SK-N-SH (cell line): ENCODE results near the gene NEK10. TPM values are rescaled to one million over a fixed set of nuclear protein-coding genes. Genes with fewer than 3 reads are reported as not detected.

Experiments
- CTCF ChIA-PET: fragments of 300-600, 350-600 bp; formaldehyde crosslinking; extraction: SDS; loops from one replicate; lab custom pipeline; 2021; lab: Yijun Ruan, JAX
- POLR2A ChIA-PET: fragments of 350-600 bp; sonication (Branson Sonifier 250); formaldehyde crosslinking; extraction: SDS; loops from one replicate; lab custom pipeline; 2020; ENCODE audit warnings: antibody characterized with exemption, inconsistent platforms; lab: Yijun Ruan, JAX
- DNase-seq: peaks from one replicate; pipeline ENCODE4 v3.0.0; 2012
- H2AFZ ChIP-seq: fragments of 200-600 bp; sonication (generic); 2 replicates; pipeline ENCODE4 v1.8.1; 2016; ENCODE audit warnings: antibody characterized with exemption, mild to moderate bottlenecking, low read depth
- H3F3A ChIP-seq: fragments of 200-600 bp; sonication (generic); replicated peaks from 2 replicates; pipeline ENCODE3; 2016; ENCODE audit warnings: antibody characterized with exemption, mild to moderate bottlenecking; ENCODE audit not compliant: insufficient read depth
- H3K27ac ChIP-seq, 2 experiments: fragments of 200-500 bp in 1 of 2; fragments of 200-600 bp in 1 of 2; sonication (Bioruptor generic) in 1 of 2; sonication (generic), shearing (Covaris generic) in 1 of 2; 2 replicates each; pipeline versions ENCODE4 v1.5.1 to v1.6.1; 2014 to 2016; ENCODE audit warnings: low read depth in 2 of 2, inconsistent platforms in 1 of 2, low read length in 1 of 2, mild to moderate bottlenecking in 1 of 2, mixed read lengths in 1 of 2
- H3K27me3 ChIP-seq: fragments of 200-600 bp; sonication (generic), shearing (Covaris generic); 2 replicates; pipeline ENCODE4 v1.6.1; 2016; ENCODE audit warnings: mixed run types; ENCODE audit not compliant: insufficient read depth
- H3K36me3 ChIP-seq, 2 experiments: fragments of 200-500 bp in 1 of 2; fragments of 200-600 bp in 1 of 2; sonication (Bioruptor generic) in 1 of 2; sonication (generic) in 1 of 2; replicated peaks in 1 of 2; 2 replicates each; pipeline versions ENCODE3 to v1.5.1; 2014 to 2016; ENCODE audit warnings: low read length in 1 of 2, mild to moderate bottlenecking in 1 of 2; ENCODE audit not compliant: insufficient read depth in 2 of 2, control insufficient read depth in 1 of 2
- H3K4me1 ChIP-seq, 2 experiments: fragments of 200-500 bp in 1 of 2; fragments of 200-600 bp in 1 of 2; sonication (Bioruptor generic) in 1 of 2; sonication (generic), shearing (Covaris generic) in 1 of 2; 2 replicates each; pipeline versions ENCODE4 v1.5.1 to v1.6.1; 2014 to 2016; ENCODE audit warnings: low read depth in 1 of 2, low read length in 1 of 2, mixed run types in 1 of 2; ENCODE audit not compliant: insufficient read depth in 2 of 2, control insufficient read depth in 1 of 2
- H3K4me2 ChIP-seq: fragments of 200-600 bp; sonication (generic), shearing (Covaris generic); 2 replicates; pipeline ENCODE4 v1.6.1; 2017; ENCODE audit warnings: mixed run types
- H3K4me3 ChIP-seq, 2 experiments: fragments of 200-500 bp in 1 of 2; fragments of 200-600 bp in 1 of 2; sonication (Bioruptor generic) in 1 of 2; sonication (generic), shearing (Covaris generic) in 1 of 2; 2 replicates each; pipeline versions ENCODE4 v1.5.1 to v1.8.1; 2014 to 2016; ENCODE audit warnings: low read depth in 2 of 2, inconsistent platforms in 1 of 2, low read length in 1 of 2, mild to moderate bottlenecking in 1 of 2, mixed read lengths in 1 of 2, moderate library complexity in 1 of 2
- H3K79me2 ChIP-seq: fragments of 200-600 bp; sonication (generic); 2 replicates; pipeline ENCODE4 v1.8.1; 2017; ENCODE audit warnings: mild to moderate bottlenecking; ENCODE audit not compliant: insufficient read depth
- H3K9ac ChIP-seq: fragments of 200-600 bp; sonication (generic); 2 replicates; pipeline ENCODE4 v1.6.1; 2017; ENCODE audit warnings: mixed run types
- H3K9me2 ChIP-seq: fragments of 200-600 bp; sonication (generic); 2 replicates; pipeline ENCODE4 v1.6.1; 2017; ENCODE audit warnings: mixed run types
- H3K9me3 ChIP-seq: fragments of 200-600 bp; sonication (generic); 2 replicates; pipeline ENCODE4 v1.6.1; 2017; ENCODE audit warnings: mixed run types, mild to moderate bottlenecking, moderate library complexity
- H4K20me1 ChIP-seq: fragments of 200-600 bp; sonication (generic); 2 replicates; pipeline ENCODE4 v1.6.1; 2017; ENCODE audit warnings: mild to moderate bottlenecking, mixed run types; ENCODE audit not compliant: insufficient read depth
- CHD2 ChIP-seq: fragments of 150-350 bp; IDR thresholded peaks from 2 replicates; pipeline ENCODE4 v1.6.1; 2018; ENCODE audit warnings: low read length; ENCODE audit not compliant: partially characterized antibody
- CTCF ChIP-seq: fragments of 200-600 bp; sonication (generic); IDR thresholded peaks from 2 replicates; pipeline ENCODE4 v1.6.1; 2017; ENCODE audit warnings: antibody characterized with exemption, mild to moderate bottlenecking, moderate library complexity
- ELF1 ChIP-seq: IDR thresholded peaks from 2 replicates; pipeline ENCODE4 v1.4.0; 2012
- EP300 ChIP-seq, 2 experiments: IDR thresholded peaks; 2 replicates each; pipeline versions ENCODE4 v1.4.0 to v1.6.1; 2012; ENCODE audit warnings: borderline replicate concordance in 1 of 2, low read depth in 1 of 2, low read length in 1 of 2
- FOSL2 ChIP-seq: IDR thresholded peaks from 2 replicates; pipeline ENCODE4 v1.4.0; 2012; ENCODE audit warnings: low read depth, mild to moderate bottlenecking, moderate library complexity, borderline replicate concordance
- FOXJ3 ChIP-seq: sonication (generic); formaldehyde crosslinking; IDR thresholded peaks from 2 replicates; pipeline ENCODE4 v1.5.1; 2020; ENCODE audit warnings: mild to moderate bottlenecking, missing genetic modification reagents
- GATA2 ChIP-seq: sonication (generic); formaldehyde crosslinking; IDR thresholded peaks from 2 replicates; pipeline ENCODE4 v1.5.0; 2020; ENCODE audit warnings: mild to moderate bottlenecking, missing genetic modification reagents
- JUND ChIP-seq: IDR thresholded peaks from 2 replicates; pipeline ENCODE4 v1.4.0; 2012
- MAX ChIP-seq: IDR thresholded peaks from 2 replicates; pipeline ENCODE4 v1.4.0; 2012; ENCODE audit warnings: low read depth
- MEF2A ChIP-seq: IDR thresholded peaks from 2 replicates; pipeline ENCODE4 v1.4.0; 2012; ENCODE audit warnings: low read depth, borderline replicate concordance
- MXI1 ChIP-seq: IDR thresholded peaks from 2 replicates; pipeline ENCODE4 v1.6.1; 2012; ENCODE audit warnings: mild to moderate bottlenecking, low read depth, low read length, improper control_type of control experiment
- NRF1 ChIP-seq: IDR thresholded peaks from 2 replicates; pipeline ENCODE4 v1.6.1; 2012; ENCODE audit warnings: low read depth, mild to moderate bottlenecking, low read length
- POLR2AphosphoS5 ChIP-seq: IDR thresholded peaks from 2 replicates; pipeline ENCODE4 v1.6.1; 2012; ENCODE audit warnings: low read depth, low read length
- RXRA ChIP-seq: IDR thresholded peaks from 2 replicates; pipeline ENCODE4 v1.4.0; 2012; ENCODE audit warnings: low read depth, mild to moderate bottlenecking, borderline replicate concordance
- SIN3A ChIP-seq: IDR thresholded peaks from 2 replicates; pipeline ENCODE4 v1.6.1; 2012; ENCODE audit warnings: low read depth, mild to moderate bottlenecking, low read length, moderate library complexity, borderline replicate concordance
- SMC3 ChIP-seq: IDR thresholded peaks from 2 replicates; pipeline ENCODE4 v1.6.1; 2012; ENCODE audit warnings: low read depth, low read length, improper control_type of control experiment
- TAF1 ChIP-seq: IDR thresholded peaks from 2 replicates; pipeline ENCODE4 v1.6.1; 2012; ENCODE audit warnings: low read depth, mild to moderate bottlenecking, low read length, moderate library complexity, borderline replicate concordance
- TCF12 ChIP-seq: IDR thresholded peaks from 2 replicates; pipeline ENCODE4 v1.4.0; 2012
- TEAD4 ChIP-seq: IDR thresholded peaks from 2 replicates; pipeline ENCODE4 v1.4.0; 2012; ENCODE audit warnings: mild to moderate bottlenecking, borderline replicate concordance; ENCODE audit not compliant: insufficient read depth
- USF1 ChIP-seq: IDR thresholded peaks from 2 replicates; pipeline ENCODE4 v1.4.0; 2012; ENCODE audit warnings: low read depth, borderline replicate concordance
- ZBTB33 ChIP-seq: IDR thresholded peaks from 2 replicates; pipeline ENCODE4 v1.4.0; 2012; ENCODE audit warnings: low read depth, borderline replicate concordance
- WGBS: methylation state at CpG from one replicate; pipeline ENCODE4 v1.1.6; 2017; ENCODE audit warnings: low lambda C conversion rate; 5-methylcytosine and 5-hydroxymethylcytosine counted together
- polyA plus RNA-seq, 3 experiments: library from polyadenylated mRNA; depleted of rRNA; stranded (reverse); fragments of >200 nt; gene quantifications; 2 replicates each; pipeline ENCODE4 v1.2.3, GENCODE V29; 2012

Gene NEK10
- polyA plus RNA-seq, 1 of the 3 experiments (the other 2 are of a cell fraction), result 1.0 TPM

GRCh38 chr3:27345493-27345892 lies 23.7 kb downstream of the NEK10 start:
- no peaks in the 10 kb centered on the region for H3F3A ChIP-seq
- no peaks in the 10 kb centered on the region for H3K9me2 ChIP-seq
- no peak for DNase-seq
- no peaks in the 10 kb centered on the region for H3K27me3 ChIP-seq
- POLR2A ChIA-PET, result no interaction called here
- H3K36me3 ChIP-seq, result no peaks in the 10 kb centered on the region
- no peak overlapping the region for H3K4me2 ChIP-seq
- H3K9me3 ChIP-seq, result no peaks in the 10 kb centered on the region
- TF ChIP-seq SIN3A (no peak), TAF1 (no peak), EP300 (IDR thresholded peaks at IDR 0.05; ENCODE audit: borderline replicate concordance in 1 of 2, low read depth in 1 of 2, low read length in 1 of 2) (no peak), ZBTB33 (no peak), SMC3 (no peak), JUND (no peak), USF1 (no peak), ELF1 (no peak), MEF2A (no peak), MXI1 (no peak), GATA2 (CRISPR knock-in tag) (no peak), CTCF (no peak), TEAD4 (no peak), CHD2 (no peak), POLR2AphosphoS5 (no peak)
- TF ChIP-seq, all 33 proteins: peak for 0
- Histone ChIP-seq H3K27ac (no peak overlapping the region), H3K4me3 (no peak overlapping the region), H3K79me2 (no peaks in the 10 kb centered on the region), H3K9ac (no peak overlapping the region), H2AFZ (no peak overlapping the region), H4K20me1 (no peaks in the 10 kb centered on the region), H3K4me1 (no peaks in the 10 kb centered on the region; a peak in 1 of 4 replicates)
- CTCF ChIA-PET, result interaction anchor here (2.2 kb wide), 1 partner anchor 12 kb away, joined by 12 read pairs; no protein-coding TSS in a partner anchor
- WGBS, result 56% methylated on average over 4 of the region's 5 CpGs

GRCh38 chr3:27345045-27345444 lies 24.1 kb downstream of the NEK10 start:
- Histone ChIP-seq H3F3A (no peaks in the 10 kb centered on the region), H3K27me3 (no peaks in the 10 kb centered on the region), H3K9me3 (no peaks in the 10 kb centered on the region), H3K9me2 (no peaks in the 10 kb centered on the region), H4K20me1 (no peaks in the 10 kb centered on the region), H3K79me2 (no peaks in the 10 kb centered on the region), H3K27ac (no peak overlapping the region), H3K4me2 (no peak overlapping the region), H3K4me1 (no peaks in the 10 kb centered on the region; a peak in 1 of 4 replicates), H3K9ac (no peak overlapping the region), H3K4me3 (no peak overlapping the region), H3K36me3 (no peaks in the 10 kb centered on the region), H2AFZ (no peak overlapping the region)
- DNase-seq, result no peak
- 90% methylated on average over 2 of the region's 2 CpGs for WGBS
- ChIA-PET CTCF (interaction anchor here (0.8 kb wide), 1 partner anchor 125 kb away, joined by 3 read pairs; no protein-coding TSS in a partner anchor), POLR2A (no interaction called here)
- TF ChIP-seq RXRA (no peak), EP300 (IDR thresholded peaks at IDR 0.05; ENCODE audit: borderline replicate concordance in 1 of 2, low read depth in 1 of 2, low read length in 1 of 2) (no peak), MAX (no peak), USF1 (no peak), FOSL2 (no peak), ZBTB33 (no peak), FOXJ3 (CRISPR knock-in tag) (no peak), POLR2AphosphoS5 (no peak), SMC3 (no peak), NRF1 (no peak), ELF1 (no peak), TCF12 (no peak)
